Activated CD8-positive, alpha-beta memory T cell treated with anti-CD3 and anti-CD28 coated beads for 36 hours (primary cell): ENCODE data around the gene BRME1. TPM values are rescaled to one million over a fixed set of nuclear protein-coding genes. Genes with fewer than 3 reads are reported as not detected.

ENCODE experiments used
- CTCF ChIA-PET: fragments of 350-600 bp; sonication (Branson Sonifier 250); formaldehyde crosslinking; loops from one replicate; lab custom pipeline; 2021; ENCODE audit warnings: antibody characterized with exemption; lab: Charles Lee
- POLR2A ChIA-PET: fragments of 350-600 bp; sonication (Branson Sonifier 250); formaldehyde crosslinking; loops from one replicate; lab custom pipeline; 2021; ENCODE audit warnings: antibody characterized with exemption; lab: Charles Lee
- total RNA-seq, 2 experiments: library from RNA; stranded (reverse); gene quantifications; one replicate each; pipeline ENCODE4 v1.2.3, GENCODE V29; 2021

Gene BRME1
- total RNA-seq, 2 experiments from 2014 or later: 6.9 TPM

DNA sequence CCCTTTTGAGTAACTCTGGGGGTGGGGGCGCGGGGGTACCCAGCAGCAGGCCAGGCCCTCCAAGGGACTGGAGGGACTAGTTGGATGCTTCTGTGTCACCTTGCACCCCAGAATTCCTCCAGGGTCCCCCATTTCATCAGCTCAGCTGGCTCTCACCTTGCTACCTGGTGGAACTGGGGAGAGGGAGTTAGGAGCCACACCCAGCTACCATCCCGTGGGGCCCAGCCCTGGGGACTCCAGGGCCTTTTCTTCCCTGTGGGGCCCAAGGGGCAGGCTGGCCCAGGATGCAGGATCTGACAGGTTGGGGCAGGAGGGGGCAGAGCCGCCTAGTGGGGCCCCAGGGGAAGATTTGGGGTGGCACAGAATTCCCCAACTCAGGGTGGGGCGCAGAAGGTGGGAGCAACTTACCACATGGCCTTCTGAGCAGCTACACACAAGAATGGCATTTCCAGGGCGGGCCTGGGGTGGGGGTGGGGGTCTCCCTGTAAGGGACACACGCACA is 61.7 kb downstream of the BRME1 start:
- POLR2A ChIA-PET: no interaction called here
- CTCF ChIA-PET: interaction anchor here (0.6 to 1.5 kb wide), 2 partner anchors 18 to 234 kb away, joined by 4 to 6 read pairs; no protein-coding TSS in a partner anchor

DNA sequence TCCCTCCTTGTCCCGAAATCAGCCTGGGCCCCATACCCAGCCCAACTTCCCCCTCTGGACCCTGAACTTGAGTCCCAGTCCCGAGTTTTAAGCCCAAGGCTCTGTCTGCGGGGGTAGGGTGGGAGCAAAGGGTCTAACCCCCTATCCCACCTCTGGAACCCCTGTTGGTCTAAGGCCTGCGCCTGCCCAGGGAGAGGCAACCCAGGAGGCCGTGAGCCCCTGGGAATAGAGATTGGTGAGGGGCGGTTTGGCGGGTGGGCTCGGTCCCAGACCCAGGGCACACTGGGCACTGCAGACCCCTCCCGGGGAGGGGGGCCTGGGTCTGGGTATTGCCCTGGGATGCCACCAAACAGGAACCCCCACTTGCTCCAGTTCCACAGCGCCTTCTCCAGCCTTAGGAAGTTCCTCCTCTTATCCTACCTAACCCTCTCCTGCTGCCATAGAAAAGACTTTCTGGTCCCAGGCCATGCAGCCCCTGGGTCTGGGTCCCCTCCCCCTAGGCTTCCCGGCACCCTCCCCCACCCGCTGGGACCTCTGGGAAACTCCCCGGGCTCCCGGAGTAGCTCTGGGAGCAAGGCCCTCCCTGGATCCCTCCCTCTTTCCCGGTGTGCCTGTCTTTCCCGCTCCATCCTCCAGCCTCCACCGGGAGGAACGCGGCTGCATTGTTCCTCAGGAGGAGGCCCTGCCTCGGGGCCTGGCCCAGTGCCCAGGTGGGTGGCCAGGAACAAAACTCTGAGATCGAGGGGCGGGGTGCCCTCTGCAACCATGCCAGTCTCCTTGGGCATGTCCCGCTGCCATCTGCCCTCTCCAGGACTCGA is 62.6 kb downstream of the BRME1 start:
- ChIA-PET CTCF (interaction anchor here (0.6 to 1.5 kb wide), 2 partner anchors 19 to 235 kb away, joined by 4 to 6 read pairs; no protein-coding TSS in a partner anchor), POLR2A (no interaction called here)

DNA sequence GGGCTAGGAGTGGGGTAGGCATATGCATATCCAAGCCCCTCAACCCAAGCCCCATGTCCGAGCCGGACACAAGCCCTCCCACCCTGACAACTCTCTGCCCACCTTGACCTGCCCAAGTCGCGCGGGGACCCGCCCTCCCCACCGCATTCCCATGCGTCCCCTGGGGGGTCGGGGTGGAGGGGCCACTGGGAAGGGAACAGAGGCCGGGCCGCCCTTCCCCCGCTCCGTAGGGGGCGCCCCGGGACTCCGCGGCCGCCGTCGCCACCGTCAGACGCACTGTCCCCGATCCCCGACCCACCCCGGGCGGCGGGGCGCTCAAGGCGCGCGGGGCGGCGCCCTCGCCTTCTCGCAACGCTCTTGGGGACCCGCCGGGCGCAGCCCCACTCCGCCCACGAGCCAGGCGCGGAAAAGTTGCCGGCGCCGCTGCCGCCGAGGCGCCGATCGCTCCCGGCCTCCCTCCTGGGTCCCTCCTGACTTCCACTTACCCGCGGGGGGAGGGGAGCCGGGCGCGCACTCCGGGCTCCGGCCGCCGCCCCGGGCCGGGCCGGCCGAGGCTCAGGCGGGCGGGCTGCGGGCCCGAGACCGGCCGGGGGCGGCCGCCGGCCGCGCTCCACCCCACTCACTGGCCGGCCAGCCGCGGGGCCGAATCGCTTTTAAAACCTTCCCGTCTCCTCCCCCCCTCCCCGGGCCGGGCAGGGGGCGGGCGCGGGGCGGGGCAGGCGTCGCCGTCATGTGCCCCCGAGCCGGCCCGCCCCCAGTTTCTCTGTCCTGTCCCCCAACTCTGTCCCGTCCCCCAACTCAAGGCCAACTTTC is 63.4 kb downstream of the BRME1 start:
- POLR2A ChIA-PET: interaction anchor here (6.5 kb wide), 1 partner anchor 20 kb away, joined by 54 read pairs; no protein-coding TSS in a partner anchor
- CTCF ChIA-PET: interaction anchor here (0.5 to 6.9 kb wide), 2 partner anchors 20 to 27 kb away, joined by 3 to 43 read pairs; no protein-coding TSS in a partner anchor

DNA sequence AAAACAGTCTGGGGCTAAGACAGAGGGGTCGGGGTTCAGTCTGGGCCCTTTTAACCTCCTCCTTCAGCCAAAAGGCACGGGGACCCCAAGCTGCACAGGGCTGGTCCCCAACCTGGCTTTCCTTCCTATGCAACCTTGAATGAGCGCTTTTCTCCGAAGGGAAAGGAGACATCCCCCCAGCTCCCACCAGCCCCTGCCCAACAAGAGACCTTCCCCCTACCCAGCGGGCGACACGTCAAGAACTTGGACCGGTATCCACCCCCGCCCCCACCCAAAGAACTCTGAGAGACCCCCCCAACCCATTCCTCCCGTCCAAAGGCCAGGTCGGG is 64.0 kb downstream of the BRME1 start:
- ChIA-PET POLR2A (interaction anchor here (0.6 to 6.8 kb wide), 5 partner anchors 7 to 522 kb away, joined by 3 to 74 read pairs (median 4); no protein-coding TSS in a partner anchor), CTCF (interaction anchor here (0.5 to 6.9 kb wide), 5 partner anchors 15 to 69 kb away, joined by 3 to 43 read pairs (median 3); no protein-coding TSS in a partner anchor)

DNA sequence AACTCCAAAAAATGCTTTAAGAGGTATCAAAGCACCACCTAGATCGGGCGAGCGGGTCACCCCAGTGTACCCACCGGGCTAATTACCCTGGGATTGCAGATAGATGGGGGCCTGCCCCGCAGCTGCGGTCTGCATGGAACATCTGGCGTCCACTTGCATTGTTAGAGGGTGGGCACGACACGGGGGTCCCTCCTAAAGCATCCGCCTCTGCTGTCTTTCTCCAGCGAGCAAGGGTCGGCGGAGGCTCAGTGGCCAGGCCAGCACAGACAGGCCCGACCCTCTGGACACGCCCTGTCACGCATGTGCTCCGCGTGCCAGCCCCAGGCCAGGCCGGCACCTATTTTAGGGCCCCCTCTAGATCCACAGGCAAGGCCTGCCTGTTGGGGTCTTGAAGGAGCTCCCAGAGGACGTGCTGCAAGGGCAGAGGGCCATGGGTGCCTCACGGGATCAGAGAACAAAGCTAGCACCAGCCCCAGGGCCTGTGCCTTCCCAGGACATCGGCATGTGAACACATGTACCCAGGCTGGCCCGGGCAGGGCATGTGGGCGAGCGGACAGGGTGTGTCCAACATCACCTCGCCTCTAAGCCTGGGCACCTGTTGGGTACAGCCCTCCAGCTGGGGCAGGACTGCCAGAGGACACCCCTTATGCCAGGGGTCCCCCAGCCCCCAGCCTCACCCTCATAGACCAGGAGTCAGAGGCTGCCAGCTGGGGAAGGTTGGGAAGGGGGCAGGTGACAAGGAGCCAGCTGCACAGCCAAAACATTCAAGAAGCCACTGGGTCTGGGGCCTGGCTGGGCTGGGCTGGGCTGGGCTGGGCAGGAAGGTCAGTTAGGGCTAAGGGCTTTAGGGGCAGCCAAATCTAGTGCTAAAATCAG is 64.6 kb downstream of the BRME1 start:
- CTCF ChIA-PET: interaction anchor here (0.5 to 6.9 kb wide), 7 partner anchors 15 to 1065 kb away, joined by 3 to 43 read pairs (median 3); no protein-coding TSS in a partner anchor
- POLR2A ChIA-PET: interaction anchor here (0.6 to 6.8 kb wide), 7 partner anchors 7 to 523 kb away, joined by 3 to 74 read pairs (median 4); partner anchors contain the start of gene ZSWIM4

DNA sequence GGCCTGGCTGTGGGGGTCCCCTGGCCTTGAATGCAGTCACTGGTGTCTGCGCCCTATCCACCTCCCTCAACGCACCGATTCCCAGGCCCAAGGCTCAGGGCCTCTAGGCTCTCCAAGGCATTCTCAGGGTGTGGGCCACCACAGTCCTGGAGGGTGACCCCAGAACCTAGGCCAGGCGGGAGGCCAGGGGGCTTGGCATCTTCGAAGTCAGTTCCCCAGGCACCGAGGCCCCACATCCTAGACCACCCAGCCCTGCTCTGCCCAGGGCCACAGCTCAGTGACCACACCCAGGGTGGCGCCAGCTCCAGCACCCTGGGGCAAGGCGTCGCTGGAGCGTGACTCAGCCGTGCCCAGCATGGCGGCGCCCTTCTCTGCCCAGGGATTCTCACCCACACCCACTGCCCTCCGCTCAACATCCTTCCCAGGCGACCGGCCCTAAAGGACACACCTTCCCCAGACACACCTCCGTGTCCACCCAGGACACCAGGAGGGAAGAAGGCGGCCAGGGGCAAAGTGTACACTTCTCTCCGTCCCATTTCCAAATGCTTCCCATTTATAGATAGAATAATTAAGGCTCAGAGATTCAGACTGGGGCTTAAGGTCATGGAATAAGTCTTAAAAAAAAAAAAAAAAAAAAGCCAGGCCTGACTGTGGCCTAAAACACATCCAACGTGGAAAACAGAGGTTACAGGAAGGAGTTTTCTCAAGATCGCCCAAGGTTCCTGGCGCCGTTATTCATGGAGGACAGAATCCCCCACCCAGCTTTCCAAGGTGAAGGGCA is 65.4 kb downstream of the BRME1 start:
- POLR2A ChIA-PET: interaction anchor here (1.3 to 6.8 kb wide), 4 partner anchors 8 to 93 kb away, joined by 4 to 74 read pairs (median 32); partner anchors contain the start of gene ZSWIM4
- CTCF ChIA-PET: interaction anchor here (0.6 to 6.9 kb wide), 4 partner anchors 16 to 1065 kb away, joined by 3 to 43 read pairs (median 4); no protein-coding TSS in a partner anchor

DNA sequence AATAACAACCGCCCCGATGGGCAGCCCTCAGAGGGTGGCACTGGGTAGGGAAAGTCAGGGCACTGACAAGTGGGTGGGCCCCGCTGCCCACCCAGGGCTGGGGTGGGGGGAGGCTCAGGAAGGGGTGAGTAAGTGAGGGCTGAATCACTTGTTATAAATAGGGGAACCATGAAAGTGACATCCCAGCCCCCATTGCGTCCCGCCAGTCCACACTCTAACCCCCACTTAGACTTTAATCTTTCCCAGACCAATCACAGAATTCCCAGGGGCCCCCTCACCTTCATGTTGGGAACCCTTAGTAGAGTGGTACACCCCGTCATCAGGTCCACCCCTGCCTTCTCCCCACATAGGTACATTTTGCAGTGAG is 66.0 kb downstream of the BRME1 start:
- ChIA-PET CTCF (interaction anchor here (0.8 to 6.9 kb wide), 2 partner anchors 16 to 23 kb away, joined by 3 to 43 read pairs; no protein-coding TSS in a partner anchor), POLR2A (interaction anchor here (0.6 to 6.8 kb wide), 6 partner anchors 9 to 808 kb away, joined by 3 to 74 read pairs (median 8); partner anchors contain the start of gene ZSWIM4)

DNA sequence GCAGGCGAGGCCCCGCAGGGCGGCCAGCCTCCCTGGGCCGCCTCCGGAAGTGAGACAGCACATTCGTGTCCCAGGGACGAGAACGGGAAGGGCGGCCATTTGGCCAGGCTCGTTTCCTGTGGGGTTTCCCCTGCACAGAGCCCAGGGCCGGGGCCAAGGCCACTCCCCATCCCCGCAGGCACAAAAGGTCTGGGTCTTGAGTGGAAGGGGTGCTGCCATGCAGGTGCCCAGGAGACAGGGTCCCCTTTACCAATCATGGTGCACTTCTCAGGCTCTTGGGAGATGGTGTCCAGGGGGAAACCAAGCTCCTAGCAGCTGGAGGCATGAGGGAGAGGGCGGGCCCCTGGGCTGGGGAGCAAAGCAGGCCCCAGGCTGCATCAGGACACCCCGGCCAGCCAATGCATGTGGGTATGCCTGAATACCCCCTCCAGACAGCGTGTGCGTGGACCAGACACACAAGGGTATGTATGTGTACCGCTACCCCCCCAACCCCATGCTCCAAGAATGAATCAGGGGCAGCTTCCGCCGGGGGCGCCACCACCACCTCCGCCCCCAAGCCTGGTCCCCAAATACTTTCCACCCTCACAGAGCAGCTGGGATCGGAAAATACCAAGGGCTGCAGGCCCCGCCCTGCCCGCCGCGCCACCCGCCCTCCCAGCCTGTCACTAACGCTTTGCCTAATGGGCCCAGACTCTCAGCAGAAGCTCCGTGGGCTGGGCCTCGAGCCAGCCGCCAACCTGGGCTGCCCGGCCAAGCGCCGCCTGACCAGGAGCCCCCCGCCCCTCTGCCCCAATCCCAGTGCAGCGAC is 66.6 kb downstream of the BRME1 start:
- ChIA-PET CTCF (interaction anchor here (0.8 to 6.9 kb wide), 2 partner anchors 17 to 23 kb away, joined by 3 to 43 read pairs; no protein-coding TSS in a partner anchor), POLR2A (interaction anchor here (0.6 to 6.8 kb wide), 8 partner anchors 9 to 807 kb away, joined by 3 to 74 read pairs (median 6); partner anchors contain the start of gene ZSWIM4)

DNA sequence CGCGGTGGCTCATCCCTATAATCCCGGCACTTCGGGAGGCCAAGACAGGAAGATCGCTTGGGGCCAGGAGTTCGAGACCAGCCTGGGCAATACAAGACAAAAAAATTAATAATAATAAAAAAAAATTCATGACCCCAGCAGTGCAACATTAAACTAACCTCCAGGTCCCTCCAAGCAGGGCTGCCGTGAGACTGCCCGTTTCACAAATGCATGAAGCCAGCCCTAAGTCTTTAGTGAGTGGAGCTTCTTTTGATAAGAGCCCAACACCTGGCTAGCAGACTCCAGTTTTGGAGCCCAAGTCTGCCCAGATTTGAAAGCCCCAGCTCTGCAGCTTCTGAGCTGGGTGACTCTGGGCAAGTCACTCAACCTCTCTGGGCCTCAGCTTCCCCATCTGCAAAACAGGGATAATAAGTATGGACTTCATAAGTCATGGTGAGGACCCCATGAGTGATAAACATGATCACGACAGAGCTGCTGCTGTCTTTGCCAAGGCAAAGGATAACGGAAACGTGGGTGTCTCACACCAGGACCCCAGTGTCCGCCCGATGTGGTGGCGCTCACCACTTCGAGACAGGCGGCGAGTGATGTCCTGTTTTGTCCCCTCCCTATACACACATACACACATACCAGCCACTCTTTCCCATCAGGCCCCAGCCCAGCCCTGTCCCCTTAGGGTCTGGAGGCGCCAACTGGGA is 67.3 kb downstream of the BRME1 start:
- ChIA-PET CTCF (interaction anchor here (4.1 to 6.9 kb wide), 2 partner anchors 9 to 24 kb away, joined by 22 to 43 read pairs; no protein-coding TSS in a partner anchor), POLR2A (interaction anchor here (0.6 to 6.8 kb wide), 4 partner anchors 10 to 59 kb away, joined by 3 to 74 read pairs (median 32); partner anchors contain the start of gene ZSWIM4)

DNA sequence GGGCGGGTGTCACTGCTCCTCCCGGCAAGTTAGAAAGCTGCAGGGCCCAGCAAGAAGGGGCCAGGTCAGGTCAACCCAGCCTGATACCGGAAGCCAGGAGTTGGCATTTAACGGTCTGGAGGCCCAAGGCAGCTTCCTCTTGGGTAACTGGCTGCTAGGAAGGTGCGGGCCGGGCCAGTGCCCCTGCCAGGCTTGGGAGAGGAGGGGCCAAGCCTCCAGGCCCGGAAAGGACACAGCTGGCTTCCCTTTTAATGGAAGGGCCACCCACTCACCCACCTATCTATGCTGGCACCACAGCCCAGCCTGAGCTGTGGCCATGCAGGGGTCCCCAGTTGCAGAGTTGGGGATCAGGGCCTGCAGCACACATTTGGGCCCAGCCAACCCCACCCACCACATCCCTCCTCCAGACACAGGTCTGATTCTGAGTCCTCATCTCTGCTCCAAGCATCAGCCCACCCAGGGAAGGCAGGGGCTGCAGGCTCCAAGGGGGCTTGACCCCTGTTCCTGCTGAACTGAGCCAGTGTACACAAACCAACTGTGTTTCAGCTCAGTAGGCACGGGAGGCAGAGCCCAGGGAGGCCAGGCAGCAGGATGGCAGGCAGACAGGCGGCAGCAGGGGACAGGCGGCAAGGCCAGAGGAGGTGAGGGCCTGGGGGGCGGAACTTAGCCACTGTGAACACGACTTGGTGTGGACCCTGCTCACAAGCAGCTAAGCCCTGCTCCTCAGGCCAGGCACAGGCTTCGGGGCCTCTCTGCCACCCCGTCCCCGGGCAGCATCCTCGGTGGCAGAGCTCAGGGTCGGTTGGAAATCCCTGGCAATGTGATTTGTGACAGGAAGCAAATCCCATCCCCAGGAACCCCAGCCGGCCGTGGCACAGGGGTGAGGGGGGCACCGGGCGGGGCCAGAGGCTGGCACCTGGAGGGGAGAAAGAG is 69.9 kb downstream of the BRME1 start:
- POLR2A ChIA-PET: interaction anchor here (0.6 to 6.8 kb wide), 5 partner anchors 13 to 151 kb away, joined by 3 to 74 read pairs (median 5); partner anchors contain the start of genes C19orf53 and ZSWIM4
- CTCF ChIA-PET: interaction anchor here (0.8 to 6.9 kb wide), 7 partner anchors 11 to 53 kb away, joined by 3 to 43 read pairs (median 6); partner anchors contain the start of gene ZSWIM4

DNA sequence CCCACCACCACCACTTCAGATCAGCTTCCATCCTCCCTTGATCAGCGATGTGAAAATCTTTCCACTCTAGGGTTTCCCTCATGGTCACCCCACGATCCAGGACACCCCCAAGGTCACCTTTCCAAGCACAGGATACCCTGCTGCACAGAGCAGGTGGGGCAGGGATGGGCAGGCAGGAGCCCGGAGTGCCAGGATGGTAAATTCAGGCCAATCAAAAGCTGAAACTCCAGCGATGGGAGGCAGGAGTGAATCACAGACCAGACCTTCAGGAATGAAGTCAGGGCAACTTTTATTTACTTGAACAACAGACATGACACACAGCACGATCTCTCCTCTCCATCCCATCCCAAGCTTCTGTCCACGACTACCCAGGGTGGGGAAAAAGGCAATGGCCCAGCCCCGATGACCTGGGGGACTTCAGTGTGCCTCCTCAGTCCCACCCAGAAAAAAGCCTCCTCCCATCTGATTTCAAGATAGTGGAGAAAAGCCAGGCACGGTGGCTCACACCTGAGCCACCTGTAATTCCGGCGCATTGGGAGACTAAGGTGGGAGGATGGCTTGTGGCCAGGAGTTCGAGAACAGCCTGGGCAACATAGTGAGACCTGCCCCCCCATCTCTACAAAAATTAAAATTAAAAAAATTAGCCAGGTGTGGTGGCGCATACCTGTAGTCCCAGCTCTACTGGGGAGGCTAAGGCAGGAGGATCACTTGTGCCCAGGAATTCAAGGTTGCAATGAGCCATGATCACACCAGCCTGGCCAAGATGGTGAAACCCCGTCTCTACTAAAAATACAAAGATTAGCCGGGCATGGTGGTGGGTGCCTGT is 71.5 kb downstream of the BRME1 start:
- CTCF ChIA-PET: interaction anchor here (0.5 to 4.1 kb wide), 3 partner anchors 13 to 809 kb away, joined by 3 to 22 read pairs (median 4); no protein-coding TSS in a partner anchor
- POLR2A ChIA-PET: interaction anchor here (0.6 kb wide), 1 partner anchor 524 kb away, joined by 6 read pairs; no protein-coding TSS in a partner anchor

DNA sequence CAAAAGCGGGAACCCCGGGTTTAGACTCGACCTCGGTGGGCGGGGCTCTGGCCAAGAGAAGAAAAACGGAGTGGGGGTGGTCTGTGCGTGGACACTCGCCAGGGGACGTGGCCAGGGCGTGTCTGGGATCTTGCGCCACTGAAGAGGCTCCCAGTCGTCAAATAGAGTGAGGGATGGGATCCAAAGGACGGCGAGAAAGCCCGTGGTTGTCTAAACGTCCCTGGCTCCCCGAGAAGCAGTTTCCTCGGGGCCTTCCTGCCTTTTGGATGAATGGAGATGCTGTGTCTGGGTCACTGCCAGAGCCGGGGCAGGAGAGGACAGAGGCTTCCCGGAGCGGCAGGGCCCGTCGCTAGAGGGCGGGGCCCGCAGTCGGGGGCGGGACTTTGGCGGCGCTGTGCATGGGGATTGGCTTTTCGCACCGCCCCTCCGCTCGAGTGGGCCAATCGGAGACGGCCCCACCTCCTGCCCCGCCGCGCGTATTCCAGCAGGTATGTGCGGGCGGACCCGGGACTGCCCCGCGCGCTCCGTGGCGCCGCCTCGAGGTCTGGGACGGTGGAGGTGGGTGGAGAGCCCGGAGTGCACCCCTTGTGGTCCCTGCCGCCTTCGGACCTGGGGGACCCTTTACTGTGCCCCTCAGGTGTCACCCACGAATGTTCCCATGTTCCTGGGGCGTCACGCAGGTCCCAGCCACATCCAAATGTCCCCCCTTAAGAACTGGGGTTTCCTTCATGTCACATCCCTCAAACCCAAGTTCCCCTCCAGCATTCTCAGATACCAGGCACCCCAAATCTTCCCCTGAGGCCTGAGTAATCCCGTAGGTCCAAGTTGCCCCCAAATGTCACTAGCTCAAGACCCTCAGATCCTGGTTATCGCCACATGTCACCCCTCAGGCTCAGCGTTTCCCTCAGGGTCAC is 72.3 kb downstream of the BRME1 start:
- ChIA-PET CTCF (interaction anchor here (0.5 kb wide), 1 partner anchor 810 kb away, joined by 3 read pairs; no protein-coding TSS in a partner anchor), POLR2A (interaction anchor here (0.5 to 0.9 kb wide), 3 partner anchors 30 to 1909 kb away, joined by 3 to 6 read pairs (median 4); no protein-coding TSS in a partner anchor)
